HepG2 (cell line): ENCODE results near the gene ACOXL. TPM values are rescaled to one million over a fixed set of nuclear protein-coding genes. Genes with fewer than 3 reads are reported as not detected.

Source experiments
- ATAC-seq: fragments of 200-7000 bp; cut with Tn5 transposase; 3 replicates; pipeline ENCODE4 v1.9.1; 2020; ENCODE audit warnings: mild to moderate bottlenecking, moderate library complexity
- BruUV-seq: library from RNA; stranded (reverse); fragments of 400-500 nt; replicated peaks from 2 replicates; lab custom pipeline; 2021; lab: Mats Ljungman, UMichigan
- CTCF ChIA-PET: fragments of 300-600 bp; formaldehyde crosslinking; extraction: SDS; loops from one replicate; lab custom pipeline; 2021; ENCODE audit warnings: low total read pairs, inconsistent platforms, low intra/inter-chr PET ratio; lab: Yijun Ruan, JAX
- POLR2A ChIA-PET: fragments of 350-600 bp; sonication (Branson Sonifier 250); formaldehyde crosslinking; loops from one replicate; lab custom pipeline; 2020; ENCODE audit warnings: antibody characterized with exemption, inconsistent platforms; lab: Yijun Ruan, JAX
- DNase-seq: peaks from one replicate; pipeline ENCODE4 v3.0.0-alpha.2; 2015; ENCODE audit warnings: low spot score
- FAIRE-seq: peaks from 3 replicates; lab custom pipeline; 2011; peaks lifted over from hg19 to GRCh38; lab: Jason Lieb, UNC
- H2AFZ ChIP-seq: one replicate; pipeline ENCODE4 v1.6.1; 2011; ENCODE audit warnings: low read length, inconsistent platforms
- H3K27ac ChIP-seq: fragments of 300-600 bp; 3 replicates; pipeline ENCODE4 v1.8.0; 2011; ENCODE audit warnings: mixed run types, mild to moderate bottlenecking, mixed read lengths, low read length, inconsistent platforms; ENCODE audit not compliant: insufficient read depth; ENCODE audit errors: extremely low read length
- H3K27me3 ChIP-seq, 2 experiments: fragments of 200-600 bp in 1 of 2; 2 replicates in 1 of 2; 3 replicates in 1 of 2; pipeline versions ENCODE4 v1.6.0 to v1.8.0; 2011; ENCODE audit warnings: low read length in 2 of 2, mild to moderate bottlenecking in 2 of 2, moderate library complexity in 2 of 2, inconsistent platforms in 1 of 2; ENCODE audit not compliant: insufficient read depth in 2 of 2, control insufficient read depth in 1 of 2
- H3K36me3 ChIP-seq, 2 experiments: fragments of 200-600 bp in 1 of 2; replicated peaks in 1 of 2; 2 replicates in 1 of 2; 3 replicates in 1 of 2; pipeline versions ENCODE4 v1.5.1 to v1.8.0; 2011; ENCODE audit warnings: low read length in 2 of 2, inconsistent platforms in 1 of 2; ENCODE audit not compliant: insufficient read depth in 2 of 2, control insufficient read depth in 1 of 2
- H3K4me1 ChIP-seq: 2 replicates; pipeline ENCODE4 v1.5.1; 2012; ENCODE audit warnings: low read length, inconsistent platforms; ENCODE audit not compliant: insufficient read depth
- H3K4me2 ChIP-seq: 2 replicates; pipeline ENCODE4 v1.6.0; 2011; ENCODE audit warnings: low read depth, low read length, inconsistent platforms
- H3K4me3 ChIP-seq, 3 experiments: fragments of 200-600 bp in 1 of 3; sonication (generic), shearing (Covaris generic) in 1 of 3; replicated peaks in 1 of 3; 2 replicates each; pipeline ENCODE4 v1.5.1; 2011 to 2016; ENCODE audit warnings: low read length in 3 of 3, inconsistent platforms in 2 of 3, low read depth in 2 of 3, mild to moderate bottlenecking in 2 of 3, control low read depth in 1 of 3, mixed read lengths in 1 of 3; ENCODE audit not compliant: insufficient read depth in 1 of 3
- H3K79me2 ChIP-seq: one replicate; pipeline ENCODE4 v1.6.1; 2011; ENCODE audit warnings: low read length, inconsistent platforms; ENCODE audit not compliant: insufficient read depth
- H3K9ac ChIP-seq: 2 replicates; pipeline ENCODE4 v1.6.0; 2011; ENCODE audit warnings: mild to moderate bottlenecking, low read depth, low read length, inconsistent platforms; ENCODE audit not compliant: insufficient read depth
- H3K9me3 ChIP-seq: 2 replicates; pipeline ENCODE4 v1.5.1; 2012; ENCODE audit warnings: mild to moderate bottlenecking, low read length
- H4K20me1 ChIP-seq: 2 replicates; pipeline ENCODE4 v1.6.0; 2011; ENCODE audit warnings: inconsistent platforms, mild to moderate bottlenecking, low read length, moderate library complexity; ENCODE audit not compliant: insufficient read depth
- ZNF121 ChIP-seq: sonication (generic); formaldehyde crosslinking; IDR thresholded peaks from 2 replicates; pipeline ENCODE4 v1.5.0; 2020; ENCODE audit warnings: mild to moderate bottlenecking, missing genetic modification reagents
- ZNF232 ChIP-seq: sonication (generic); formaldehyde crosslinking; IDR thresholded peaks from 2 replicates; pipeline ENCODE4 v1.4.0; 2020; ENCODE audit warnings: missing genetic modification reagents, borderline replicate concordance
- ZNF3 ChIP-seq: IDR thresholded peaks from 2 replicates; pipeline ENCODE4 v1.7.0; 2017; ENCODE audit warnings: inconsistent platforms
- ZNF441 ChIP-seq: sonication (generic); formaldehyde crosslinking; IDR thresholded peaks from 2 replicates; pipeline ENCODE4 v1.7.0; 2021; ENCODE audit warnings: missing genetic modification reagents, borderline replicate concordance
- WGBS: methylation state at CpG from one replicate; pipeline ENCODE4 v1.1.6; 2017; ENCODE audit warnings: low lambda C conversion rate; 5-methylcytosine and 5-hydroxymethylcytosine counted together
- in situ Hi-C: cut with HindIII; loops from 2 replicates; pipeline ENCODE4 v1.10.0; 2017; ENCODE audit warnings: low pct_unique_long_range_greater_than_20kb; ENCODE audit not compliant: extremely low pct_ligation_motif_present
- intact Hi-C: fragments of 100-400 bp; cut with micrococcal nuclease; formaldehyde crosslinking; loops from one replicate; pipeline ENCODE4 v1.10.0; 2022; ENCODE audit not compliant: unreplicated experiment
- polyA plus RNA-seq, 8 experiments: library from polyadenylated mRNA; depleted of rRNA in 3 of 8; stranded (reverse) in 7 of 8; unstranded in 1 of 8; fragments of >200 nt; fragmentation: Illumina TruSeq in 4 of 8; extraction: Trizol in 4 of 8; gene quantifications; 2 replicates each; pipeline versions ENCODE4 v1.2.1 to v1.2.3, GENCODE V29; 2011 to 2016; ENCODE audit warnings: low read depth in 4 of 8, missing spikeins in 1 of 8, mixed read lengths in 1 of 8; ENCODE audit not compliant: insufficient read depth in 1 of 8
- total RNA-seq, 5 experiments: library from RNA; depleted of rRNA; stranded (reverse); fragments of >200 nt; fragmentation: Illumina TruSeq; extraction: Trizol; gene quantifications; 2 replicates each; pipeline ENCODE4 v1.2.3, GENCODE V29; 2016; ENCODE audit warnings: low read depth in 1 of 5
- TF ChIP-seq, protein P1 (sequence below): fragments of 450-650 bp; IDR thresholded peaks from 2 replicates; pipeline ENCODE4 v1.6.1; 2016

The ACOXL gene
- total and polyA plus RNA-seq, 2 of the 13 experiments (the other 11 are each of a cell fraction or from before 2014, with no cell fraction given) = not detected

DNA sequence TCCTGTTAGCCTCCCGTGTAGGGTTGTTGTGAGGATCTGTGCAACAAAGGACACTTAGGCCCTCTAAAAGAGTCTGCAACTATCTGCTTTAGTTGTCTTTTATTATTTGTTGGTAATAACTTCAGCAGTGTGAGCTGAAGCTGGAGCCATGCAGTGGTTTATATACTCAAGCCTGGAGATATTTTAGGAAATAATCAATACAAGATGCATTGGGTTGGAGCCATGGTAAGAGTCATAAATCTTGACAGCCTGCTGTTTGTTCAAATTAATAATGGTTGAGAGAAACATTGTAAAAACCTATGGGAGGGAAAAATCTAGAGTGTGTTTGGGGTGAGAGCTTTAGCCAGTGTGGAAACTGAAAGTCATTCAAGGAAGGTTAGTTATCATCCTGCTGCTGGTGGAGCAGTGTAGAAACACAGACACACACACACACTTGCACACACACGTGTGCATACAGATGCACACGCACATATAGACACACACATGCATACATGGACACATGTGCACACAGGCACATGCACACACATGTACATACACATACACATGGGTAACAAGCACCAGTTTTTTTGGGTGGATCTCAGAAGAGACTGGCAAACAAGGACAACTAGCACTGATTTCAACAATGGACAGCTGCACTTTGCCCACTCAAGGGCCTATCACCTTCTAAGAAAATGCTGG, 51.0 kb downstream of the ACOXL start:
- FAIRE-seq = no peak
- POLR2A ChIA-PET = no interaction called here
- no TSS peak for BruUV-seq

DNA sequence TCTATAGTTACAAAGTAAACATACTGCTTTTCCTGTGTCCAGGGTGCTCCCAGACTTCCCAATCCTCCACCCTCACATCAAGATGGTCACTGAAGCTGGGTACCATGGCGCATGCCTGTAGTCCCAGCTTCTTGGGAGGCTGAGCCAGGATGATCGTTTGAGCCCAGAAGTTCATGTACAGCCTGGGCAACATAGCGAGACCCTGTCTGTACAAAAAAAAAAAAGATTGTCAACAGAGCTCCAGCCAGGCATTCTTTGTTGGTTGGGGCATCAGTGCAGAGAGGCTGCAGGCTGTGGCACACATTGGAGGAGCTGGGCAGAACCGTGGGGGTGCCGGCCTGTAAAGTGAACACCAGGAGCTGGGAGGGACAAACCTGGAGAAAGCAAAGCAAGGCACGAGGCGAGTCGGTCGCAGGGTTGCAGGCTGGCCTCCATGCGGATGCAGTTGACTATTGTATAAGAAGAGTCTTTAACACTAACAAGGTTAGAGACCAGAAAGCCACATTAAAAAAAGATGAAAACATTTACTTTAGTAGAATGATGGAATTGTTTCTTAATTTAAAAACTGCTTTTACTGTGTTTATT, 51.8 kb downstream of the ACOXL start:
- CTCF ChIA-PET = no interaction called here
- no peak for FAIRE-seq

More for the DNA sequence above, 51.0 kb downstream of the ACOXL start:
- Histone ChIP-seq H3K9me3 (no peaks in the 10 kb centered on the region), H3K79me2 (no peaks in the 10 kb centered on the region), H3K4me1 (no peaks in the 10 kb centered on the region), H4K20me1 (no peaks in the 10 kb centered on the region), H2AFZ (no peak overlapping the region), H3K4me2 (no peak overlapping the region), H3K27ac (no peak overlapping the region), H3K4me3 (no peak overlapping the region), H3K27me3 (peaks cover 0 to 9% of the 10 kb centered on the region in 2 experiments; a peak in 2 of 5 replicates), H3K9ac (no peak overlapping the region), H3K36me3 (no peaks in the 10 kb centered on the region)
- no peak for DNase-seq
- ATAC-seq = no peak
- intact Hi-C loops (no loop called here), in situ Hi-C loops (no loop called here)
- CTCF ChIA-PET = no interaction called here
- WGBS = 0% methylated on average over 3 of the region's 3 CpGs
- TF ChIP-seq, protein P1, sequence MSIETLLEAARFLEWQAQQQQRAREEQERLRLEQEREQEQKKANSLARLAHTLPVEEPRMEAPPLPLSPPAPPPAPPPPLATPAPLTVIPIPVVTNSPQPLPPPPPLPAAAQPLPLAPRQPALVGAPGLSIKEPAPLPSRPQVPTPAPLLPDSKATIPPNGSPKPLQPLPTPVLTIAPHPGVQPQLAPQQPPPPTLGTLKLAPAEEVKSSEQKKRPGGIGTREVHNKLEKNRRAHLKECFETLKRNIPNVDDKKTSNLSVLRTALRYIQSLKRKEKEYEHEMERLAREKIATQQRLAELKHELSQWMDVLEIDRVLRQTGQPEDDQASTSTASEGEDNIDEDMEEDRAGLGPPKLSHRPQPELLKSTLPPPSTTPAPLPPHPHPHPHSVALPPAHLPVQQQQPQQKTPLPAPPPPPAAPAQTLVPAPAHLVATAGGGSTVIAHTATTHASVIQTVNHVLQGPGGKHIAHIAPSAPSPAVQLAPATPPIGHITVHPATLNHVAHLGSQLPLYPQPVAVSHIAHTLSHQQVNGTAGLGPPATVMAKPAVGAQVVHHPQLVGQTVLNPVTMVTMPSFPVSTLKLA = peak; percentile 94
- no peak for TF ChIP-seq ZNF441 (CRISPR knock-in tag)
- TF ChIP-seq, all 625 proteins: peak for 1

More for the DNA sequence above, 51.8 kb downstream of the ACOXL start:
- no peaks in the 10 kb centered on the region for H3K36me3 ChIP-seq
- H3K79me2 ChIP-seq = no peaks in the 10 kb centered on the region
- H3K27me3 ChIP-seq = peaks cover 0 to 9% of the 10 kb centered on the region in 2 experiments; a peak in 2 of 5 replicates
- BruUV-seq = no TSS peak
- ATAC-seq = no peak
- no peak overlapping the region for H3K27ac ChIP-seq
- no peak overlapping the region for H3K4me2 ChIP-seq
- TF ChIP-seq ZNF121 = 0 out of 2 replicates have a peak, but pooled peaks have one; percentile 45
- TF ChIP-seq ZNF3 (CRISPR knock-in tag) = no peak
- TF ChIP-seq ZNF232 (CRISPR knock-in tag) = no peak
- in situ Hi-C loops = no loop called here
- no peaks in the 10 kb centered on the region for H3K9me3 ChIP-seq
- no peaks in the 10 kb centered on the region for H4K20me1 ChIP-seq
- H3K9ac ChIP-seq = no peak overlapping the region
- POLR2A ChIA-PET = no interaction called here
- intact Hi-C loops = no loop called here
- 20% methylated on average over 10 of the region's 10 CpGs for WGBS
- H3K4me1 ChIP-seq = no peaks in the 10 kb centered on the region
- H3K4me3 ChIP-seq = no peak overlapping the region
- no peak for DNase-seq
- H2AFZ ChIP-seq = no peak overlapping the region
